GM19395 (cell line): ENCODE data around the gene GPNMB.
A peak's percentile ranks its signal among the peaks of the same experiment; 100 is the strongest.

Experiments used
- ATAC-seq: cut with Tn5 transposase; IDR thresholded peaks from one replicate; pipeline ENCODE4 v1.9.1; 2021; ENCODE audit warnings: mild to moderate bottlenecking, moderate library complexity; ENCODE audit not compliant: unreplicated experiment

Gene GPNMB

GRCh38 chr7:23268746-23269145 lies 22.2 kb downstream of the GPNMB start:
- ATAC-seq, result no peak

- ATAC-seq, result no peak
Measured at GRCh38 chr7:23272275-23272674, 25.7 kb downstream of the GPNMB start.

- ATAC-seq, result peak; percentile 99
Measured at GRCh38 chr7:23273141-23273599, 26.6 kb downstream of the GPNMB start.

- ATAC-seq, result no peak
Measured at GRCh38 chr7:23275912-23276311, 29.3 kb downstream of the GPNMB start.

GRCh38 chr7:23276376-23276775 lies 29.8 kb downstream of the GPNMB start:
- no peak for ATAC-seq

- no peak for ATAC-seq
Measured at GRCh38 chr7:23276947-23277346, 30.4 kb downstream of the GPNMB start.

GRCh38 chr7:23277359-23277989 lies 30.9 kb downstream of the GPNMB start:
- no peak for ATAC-seq

- ATAC-seq, result no peak
Measured at GRCh38 chr7:23279819-23280525, 33.4 kb downstream of the GPNMB start.

GRCh38 chr7:23283086-23283485 lies 36.5 kb downstream of the GPNMB start:
- no peak for ATAC-seq

GRCh38 chr7:23284871-23285270 lies 38.3 kb downstream of the GPNMB start:
- ATAC-seq, result no peak

GRCh38 chr7:23285657-23286646 lies 39.4 kb downstream of the GPNMB start:
- no peak for ATAC-seq

GRCh38 chr7:23287612-23288011 lies 41.0 kb downstream of the GPNMB start:
- no peak for ATAC-seq

- ATAC-seq, result no peak
Measured at GRCh38 chr7:23290993-23291392, 44.4 kb downstream of the GPNMB start.

GRCh38 chr7:23291957-23292560 lies 45.5 kb downstream of the GPNMB start:
- ATAC-seq, result no peak

GRCh38 chr7:23292623-23293022 lies 46.0 kb downstream of the GPNMB start:
- ATAC-seq, result no peak

- no peak for ATAC-seq
Measured at GRCh38 chr7:23293500-23294073, 47.0 kb downstream of the GPNMB start.

GRCh38 chr7:23294549-23295400 lies 48.2 kb downstream of the GPNMB start:
- ATAC-seq, result no peak

- ATAC-seq, result no peak
Measured at GRCh38 chr7:23295401-23295697, 48.8 kb downstream of the GPNMB start.

- ATAC-seq, result no peak
Measured at GRCh38 chr7:23298141-23298881, 51.7 kb downstream of the GPNMB start.
